AG08396 (cell line): Measurements from ENCODE around the gene CACNA1E.

Experiments
- DNase-seq: peaks from one replicate; pipeline ENCODE4 v3.0.0; 2012; ENCODE audit warnings: low spot score, mixed read lengths

The CACNA1E gene

GRCh38 chr1:181635110-181635509 is 151.8 kb downstream of the CACNA1E start:
- DNase-seq: no peak

GRCh38 chr1:181637998-181638397 is 154.7 kb downstream of the CACNA1E start:
- DNase-seq: no peak

- no peak for DNase-seq
These were observed 157.6 kb downstream of the CACNA1E start for GRCh38 chr1:181640956-181641355.

DNA sequence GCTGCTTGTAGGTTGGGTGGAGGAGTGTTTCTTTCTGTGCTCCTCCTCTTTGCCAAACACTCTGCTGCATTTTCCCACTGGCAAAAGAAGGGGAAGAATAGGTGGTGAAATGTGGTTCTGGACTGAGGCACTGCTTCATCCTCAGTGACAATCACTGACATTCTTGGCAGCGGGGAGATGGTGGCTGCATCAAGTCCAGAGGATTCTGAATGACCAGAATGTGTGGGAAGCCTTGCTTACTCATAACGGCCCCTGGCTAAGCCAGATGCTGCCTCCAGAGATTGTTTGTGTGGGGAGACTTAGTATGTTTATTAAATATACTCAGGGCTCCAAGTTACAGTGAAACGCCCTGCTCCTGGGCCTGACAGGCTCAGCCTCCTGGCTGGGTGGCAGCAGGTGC is 160.3 kb downstream of the CACNA1E start:
- no peak for DNase-seq

DNA sequence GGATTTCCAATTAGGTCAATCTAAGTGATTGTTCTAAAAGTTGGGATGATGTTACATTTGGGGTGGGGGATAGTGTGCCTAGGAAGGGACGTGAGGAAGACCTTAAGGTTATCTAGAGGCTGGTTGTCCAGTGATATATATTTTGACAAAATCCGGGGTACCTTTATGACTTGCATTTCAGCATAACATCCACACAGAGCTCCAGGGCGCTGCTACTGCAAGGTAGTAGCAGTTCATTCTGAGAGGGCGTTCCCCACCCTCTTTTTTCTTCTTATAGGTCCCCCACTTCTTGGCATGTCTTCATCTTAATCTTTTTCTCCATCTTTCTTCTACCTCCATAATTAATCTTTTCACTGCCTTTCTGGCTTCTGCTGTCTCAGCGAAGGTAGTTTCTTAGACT is 161.9 kb downstream of the CACNA1E start:
- no peak for DNase-seq

DNA sequence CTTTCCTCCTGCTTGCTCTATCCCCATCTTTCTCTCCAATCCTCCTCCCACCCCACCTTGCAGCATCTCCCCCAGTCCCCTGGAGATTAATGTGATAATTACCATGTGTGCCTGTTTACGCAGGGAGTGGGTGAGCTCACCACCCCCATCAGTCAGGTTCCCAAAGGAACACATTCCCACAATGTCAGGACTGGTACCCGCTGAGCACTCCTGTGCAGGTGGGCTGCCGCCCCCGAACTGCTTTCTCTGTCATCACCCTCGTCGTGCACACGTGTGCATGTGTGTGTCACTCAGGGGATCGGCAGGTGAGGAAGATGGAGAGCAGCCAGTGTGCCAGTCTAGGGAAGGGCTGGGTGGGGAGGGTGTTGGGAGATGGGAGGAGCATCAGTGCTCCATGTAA is 163.4 kb downstream of the CACNA1E start:
- no peak for DNase-seq

GRCh38 chr1:181647314-181648035 is 164.2 kb downstream of the CACNA1E start:
- no peak for DNase-seq

DNA sequence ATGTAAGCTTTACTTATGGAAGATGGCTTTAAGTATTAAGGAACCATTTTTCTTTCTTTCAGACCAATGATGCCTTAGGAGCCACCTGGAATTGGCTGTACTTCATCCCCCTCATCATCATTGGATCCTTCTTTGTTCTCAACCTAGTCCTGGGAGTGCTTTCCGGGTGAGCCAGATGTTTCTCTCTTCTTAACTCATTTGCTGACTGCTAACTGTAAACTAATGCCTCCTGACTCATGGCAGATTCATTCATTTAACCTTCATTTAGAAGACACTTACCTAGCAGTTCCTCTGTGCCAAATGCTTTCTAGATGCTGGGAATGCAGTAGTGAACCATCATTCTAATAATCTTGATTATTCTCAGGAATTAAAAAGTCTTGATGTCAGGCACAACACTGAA is 168.0 kb downstream of the CACNA1E start:
- no peak for DNase-seq

DNA sequence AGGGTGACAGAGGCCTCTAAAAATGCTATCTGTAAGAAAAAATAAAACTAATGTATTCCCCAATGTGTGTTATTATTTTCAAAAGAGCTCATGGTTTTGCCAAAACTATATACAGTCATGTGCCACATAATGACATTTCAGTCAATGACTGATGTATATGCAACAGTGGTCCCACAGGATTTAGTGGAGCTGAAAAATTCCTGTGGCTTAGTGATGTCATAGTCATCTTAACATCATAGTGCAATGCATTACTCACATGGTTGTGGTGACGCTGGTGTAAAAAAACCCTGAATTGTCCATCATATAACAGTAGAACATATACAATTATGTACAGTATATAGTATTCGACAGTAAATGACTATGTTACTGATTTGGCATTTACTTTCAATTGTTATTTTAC is 172.4 kb downstream of the CACNA1E start:
- DNase-seq: no peak

GRCh38 chr1:181656491-181656890 is 173.2 kb downstream of the CACNA1E start:
- no peak for DNase-seq

GRCh38 chr1:181658581-181658980 is 175.3 kb downstream of the CACNA1E start:
- no peak for DNase-seq

GRCh38 chr1:181659321-181659957 is 176.1 kb downstream of the CACNA1E start:
- no peak for DNase-seq

DNA sequence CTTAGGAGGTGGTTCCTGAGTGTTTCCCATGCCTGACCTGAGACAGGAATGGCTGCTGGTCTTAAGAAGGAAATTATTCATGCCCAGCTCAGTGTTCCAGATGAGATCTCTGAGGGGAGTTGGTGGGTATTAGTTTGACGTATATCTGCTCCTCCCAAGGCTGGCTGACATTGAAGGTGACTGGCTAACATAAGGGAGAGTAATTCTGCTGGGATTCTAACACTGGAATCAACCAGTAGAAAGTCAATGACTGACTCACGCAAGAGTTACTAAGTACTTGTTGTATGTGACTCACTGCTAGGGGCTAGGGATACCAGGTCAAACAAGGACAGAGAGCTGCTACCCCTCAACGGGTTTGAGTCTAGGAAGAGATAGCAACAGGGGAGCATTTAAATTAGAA is 177.3 kb downstream of the CACNA1E start:
- no peak for DNase-seq

- no peak for DNase-seq
These were observed 178.3 kb downstream of the CACNA1E start for GRCh38 chr1:181661569-181661968.

DNA sequence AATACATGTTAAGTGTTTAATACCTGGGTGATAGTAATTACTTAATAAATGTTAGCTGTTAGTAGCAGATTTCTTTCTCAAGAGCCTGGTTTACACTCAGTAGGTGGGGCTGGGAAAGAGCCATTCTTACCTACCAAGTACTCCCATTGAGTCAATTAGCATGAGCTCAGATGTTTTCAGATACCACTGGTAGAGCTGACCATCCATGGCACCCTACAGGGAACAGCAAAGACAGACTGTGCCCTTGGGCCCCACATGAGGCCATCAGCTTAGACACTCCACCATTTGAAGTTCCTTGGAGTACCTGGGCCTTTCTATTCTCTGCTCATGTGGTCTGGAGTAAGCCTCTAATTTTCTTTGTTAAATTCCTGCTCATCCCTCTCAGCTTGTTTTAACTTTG is 179.3 kb downstream of the CACNA1E start:
- DNase-seq: no peak

DNA sequence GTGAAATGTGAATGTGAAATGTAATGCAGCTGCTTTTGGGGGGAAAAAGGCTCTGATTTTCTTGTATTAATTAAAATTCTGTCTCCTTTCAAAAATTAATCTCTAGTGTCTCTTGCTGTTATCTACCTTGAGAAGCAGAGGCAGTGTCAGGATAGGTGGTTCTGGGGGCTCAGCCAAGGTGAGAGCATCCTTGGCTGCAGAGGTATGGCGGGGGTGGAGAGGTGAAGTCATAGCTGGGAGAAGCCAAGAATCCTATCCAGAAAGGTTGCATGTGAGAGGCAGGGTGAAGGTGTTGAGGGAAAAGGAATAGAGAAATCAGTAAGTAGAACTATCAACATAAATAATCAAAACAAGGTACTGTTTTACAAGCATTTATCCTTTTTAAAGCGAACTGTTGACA is 181.2 kb downstream of the CACNA1E start:
- DNase-seq: no peak

GRCh38 chr1:181669246-181669645 is 185.9 kb downstream of the CACNA1E start:
- no peak for DNase-seq

DNA sequence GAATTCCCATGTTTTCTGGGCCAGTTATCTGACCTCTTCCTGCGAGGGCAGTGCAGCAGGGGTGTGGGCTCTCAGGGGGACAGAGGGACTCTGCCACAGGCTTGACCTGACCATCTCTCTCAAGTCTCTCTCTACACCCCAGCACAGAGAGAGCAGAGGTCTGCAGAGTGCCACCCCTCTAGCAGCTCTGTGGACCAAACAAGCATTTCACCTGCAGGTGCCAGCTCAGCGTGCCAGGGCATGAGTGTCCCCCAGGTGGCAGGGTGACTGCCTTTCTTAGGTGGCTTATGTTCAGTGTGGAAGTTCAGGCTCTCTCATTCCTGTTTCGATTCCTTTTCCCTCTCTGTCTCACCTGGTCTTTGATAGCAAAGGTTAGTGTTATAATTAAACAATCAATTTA is 191.3 kb downstream of the CACNA1E start:
- DNase-seq: no peak

DNA sequence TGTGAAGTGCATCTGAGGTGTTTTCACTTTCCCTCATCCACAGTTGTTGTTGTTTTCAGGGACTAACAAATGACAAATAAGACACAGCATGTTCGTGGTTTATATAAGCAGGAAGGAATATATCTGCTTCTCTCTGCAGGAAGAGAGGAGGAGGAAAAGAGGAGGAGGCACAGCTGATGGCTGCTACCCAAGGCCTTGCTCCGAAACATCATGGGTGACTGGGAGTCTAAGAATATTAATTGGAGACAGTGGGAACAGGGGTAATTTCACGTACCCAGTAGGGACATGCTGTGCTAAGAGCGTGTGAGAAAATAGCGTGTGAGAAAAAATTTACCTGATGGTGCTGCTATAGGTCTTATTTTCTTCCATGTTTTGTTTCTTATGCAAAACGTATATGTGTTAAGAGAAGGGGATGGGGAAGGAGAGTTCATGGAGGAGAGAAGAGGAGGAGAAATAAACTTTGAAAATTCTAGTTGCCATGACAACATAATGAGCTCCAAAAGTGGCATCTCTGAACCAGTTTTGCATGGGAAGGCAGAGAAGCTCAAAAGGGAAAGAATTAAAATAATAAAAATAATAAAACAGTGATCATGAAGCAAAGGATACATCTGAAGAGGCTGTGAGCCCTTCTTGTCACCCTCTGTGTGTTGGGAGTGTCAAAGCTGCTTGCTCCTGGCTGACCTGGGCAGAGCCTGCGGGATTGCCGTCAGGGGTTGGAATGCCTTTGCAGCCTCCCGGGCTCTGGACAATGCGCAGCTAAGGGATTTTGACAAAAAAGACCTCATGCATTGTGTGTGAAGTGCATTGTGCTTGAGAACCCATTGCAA is 192.0 kb downstream of the CACNA1E start:
- DNase-seq: no peak

DNA sequence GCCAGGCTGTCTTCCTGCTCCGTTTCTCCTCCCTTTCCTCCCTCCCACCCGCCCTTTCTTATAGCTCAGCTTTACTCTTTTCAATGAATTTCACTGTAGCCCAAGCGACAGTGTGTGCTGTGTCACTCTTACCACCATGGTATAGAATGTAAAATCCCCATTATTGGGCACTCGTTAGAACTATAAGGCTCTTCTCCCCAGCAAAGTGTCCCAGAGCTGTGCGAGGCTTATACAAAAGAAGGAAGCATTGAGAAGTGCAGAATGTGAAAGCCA is 192.5 kb downstream of the CACNA1E start:
- no peak for DNase-seq

DNA sequence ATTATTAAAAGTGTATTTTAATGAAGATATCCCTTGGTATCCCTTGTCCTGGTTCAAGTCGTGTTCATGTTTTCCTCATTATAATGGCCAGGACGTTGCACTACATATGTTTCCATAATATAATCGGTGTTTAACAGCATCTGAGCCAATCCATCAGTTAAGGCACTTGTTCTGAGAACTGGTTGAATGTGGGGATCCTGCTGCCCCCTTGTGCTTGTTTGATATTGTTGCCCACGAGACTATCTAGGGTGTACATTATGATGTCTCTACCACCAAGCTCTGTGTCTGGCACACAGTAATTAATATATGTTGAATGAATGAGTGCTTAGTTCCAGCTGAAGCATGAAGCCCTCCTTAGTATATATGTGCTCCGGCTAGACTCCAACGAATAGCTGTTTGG is 193.0 kb downstream of the CACNA1E start:
- DNase-seq: peak; percentile 10

- DNase-seq: no peak
These were observed 197.0 kb downstream of the CACNA1E start for GRCh38 chr1:181680332-181680731.

DNA sequence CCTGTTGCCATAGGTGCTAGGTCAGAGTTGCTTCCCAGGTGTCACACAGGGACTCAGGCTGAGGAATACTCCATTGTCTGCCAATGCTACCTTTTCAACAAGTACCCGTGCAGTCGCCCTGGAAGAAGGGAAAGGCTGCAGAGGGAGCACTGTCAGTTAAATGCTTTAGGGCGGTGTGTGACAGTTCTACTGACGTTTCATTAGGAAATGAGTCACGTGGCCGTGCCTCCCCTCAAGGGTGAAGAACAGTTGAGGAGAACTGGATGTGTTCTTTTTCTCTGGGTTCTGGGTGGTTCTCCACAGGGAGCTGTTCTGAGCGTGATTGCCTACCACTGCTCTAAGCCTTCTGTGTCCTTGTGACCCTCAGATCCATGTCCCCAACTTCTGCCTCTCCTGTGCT is 197.6 kb downstream of the CACNA1E start:
- no peak for DNase-seq
